ENCODE data around the gene COL27A1.

COL27A1 gene

DNA sequence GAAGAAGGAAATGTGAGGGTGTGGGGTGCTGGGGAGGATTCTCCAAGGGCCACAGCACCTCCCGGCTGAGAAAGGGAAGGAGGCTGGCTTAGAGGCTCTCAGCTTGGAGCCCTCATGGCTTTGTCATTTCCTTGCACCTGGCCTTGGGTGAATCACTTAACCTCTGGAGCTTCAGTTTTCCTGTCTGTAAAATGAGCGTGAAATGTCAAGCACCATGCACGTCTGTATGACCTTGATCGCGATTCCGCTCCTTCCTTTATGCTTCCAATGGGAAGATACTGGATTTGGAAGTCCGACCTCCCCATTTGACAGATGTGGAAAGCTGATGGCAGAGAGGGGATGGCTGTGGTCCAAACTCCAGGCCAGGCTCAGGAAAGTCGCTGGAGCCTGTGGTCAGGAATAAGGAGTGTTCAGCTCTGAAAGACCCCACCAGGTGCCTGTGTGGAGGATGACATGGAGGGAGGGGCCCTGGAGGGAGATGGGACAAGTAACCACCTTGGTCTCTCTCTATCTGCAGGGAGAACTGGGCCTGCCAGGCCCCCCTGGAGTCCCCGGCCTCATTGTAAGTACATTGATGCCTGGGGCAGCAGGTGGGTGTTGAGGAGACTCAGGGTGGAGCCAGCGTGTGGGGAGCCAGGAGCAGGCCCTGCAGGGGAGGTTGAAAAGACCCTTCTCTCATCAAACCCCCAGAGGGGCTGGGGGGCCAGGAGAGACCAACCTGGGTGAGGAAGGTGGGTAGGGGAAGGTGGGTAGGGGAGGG lies 66.5 kb downstream of the COL27A1 start:
- no peak overlapping the region for H3K9ac ChIP-seq (ENCODE audit: insufficient read length, low read depth)
- H3K36me3 ChIP-seq (ENCODE audit: insufficient read depth, insufficient read length, low read length) = peaks cover 49% of the 10 kb centered on the region
- DNase-seq (ENCODE audit: low read depth, low spot score) = no peak
- H3K27me3 ChIP-seq (ENCODE audit: insufficient read depth, insufficient read length) = no peaks in the 10 kb centered on the region
- no peak for TF ChIP-seq ZNF274 (IDR thresholded peaks at IDR 0.05; ENCODE audit: low read depth, low read length)
- peaks cover 25% of the 10 kb centered on the region for H3K4me1 ChIP-seq (ENCODE audit: insufficient read depth, insufficient read length)
- no peaks in the 10 kb centered on the region for H3K9me3 ChIP-seq (ENCODE audit: insufficient read depth, low read length)
- no peak overlapping the region for H3K4me3 ChIP-seq (ENCODE audit: insufficient read length, low read depth)

- H3K27me3 ChIP-seq (ENCODE audit: insufficient read depth, insufficient read length) = no peaks in the 10 kb centered on the region
- peak; percentile 33 for DNase-seq (ENCODE audit: low read depth, low spot score)
- no peak overlapping the region for H3K9ac ChIP-seq (ENCODE audit: insufficient read length, low read depth)
- H3K36me3 ChIP-seq (ENCODE audit: insufficient read depth, insufficient read length, low read length) = peaks cover 38% of the 10 kb centered on the region
- peaks cover 31% of the 10 kb centered on the region for H3K4me1 ChIP-seq (ENCODE audit: insufficient read depth, insufficient read length)
- no peak overlapping the region for H3K4me3 ChIP-seq (ENCODE audit: insufficient read length, low read depth)
- no peaks in the 10 kb centered on the region for H3K9me3 ChIP-seq (ENCODE audit: insufficient read depth, low read length)
- TF ChIP-seq YY1 (IDR thresholded peaks at IDR 0.05; ENCODE audit: insufficient read depth, insufficient read length) (no peak), SUZ12 (IDR thresholded peaks at IDR 0.05; ENCODE audit: extremely low read depth, insufficient read depth, insufficient read length) (no peak), ZNF274 (IDR thresholded peaks at IDR 0.05; ENCODE audit: low read depth, low read length) (no peak)
These were observed 68.4 kb downstream of the COL27A1 start for GRCh38 chr9:114223564-114224246.

DNA sequence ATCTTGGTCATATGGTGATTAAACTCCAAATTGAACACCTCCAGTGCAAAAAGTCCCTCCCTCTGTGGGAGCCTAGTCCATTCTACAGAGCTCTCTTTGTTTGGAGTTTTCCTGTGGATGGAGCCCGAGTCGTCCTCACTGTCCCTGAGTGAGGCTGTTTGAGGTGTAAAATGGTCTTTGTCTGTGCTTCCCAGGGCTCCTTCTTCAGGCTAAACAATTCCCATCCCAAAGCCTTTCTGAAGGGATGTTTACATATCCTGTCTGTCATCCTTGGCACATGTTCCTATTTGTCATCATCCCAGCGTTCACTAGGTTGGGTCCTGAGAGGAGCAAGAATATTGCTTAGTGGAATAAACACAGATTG lies 68.9 kb downstream of the COL27A1 start:
- Histone ChIP-seq H3K9ac (ENCODE audit: insufficient read length, low read depth) (no peak overlapping the region), H3K36me3 (ENCODE audit: insufficient read depth, insufficient read length, low read length) (peaks cover 38% of the 10 kb centered on the region), H3K4me1 (ENCODE audit: insufficient read depth, insufficient read length) (peaks cover 33% of the 10 kb centered on the region), H3K4me3 (ENCODE audit: insufficient read length, low read depth) (no peak overlapping the region), H3K27me3 (ENCODE audit: insufficient read depth, insufficient read length) (no peaks in the 10 kb centered on the region), H3K9me3 (ENCODE audit: insufficient read depth, low read length) (no peaks in the 10 kb centered on the region)
- TF ChIP-seq YY1 (IDR thresholded peaks at IDR 0.05; ENCODE audit: insufficient read depth, insufficient read length) (no peak), ZNF274 (IDR thresholded peaks at IDR 0.05; ENCODE audit: low read depth, low read length) (no peak), SUZ12 (IDR thresholded peaks at IDR 0.05; ENCODE audit: extremely low read depth, insufficient read depth, insufficient read length) (no peak)
- peak; percentile 83 for DNase-seq (ENCODE audit: low read depth, low spot score)

DNA sequence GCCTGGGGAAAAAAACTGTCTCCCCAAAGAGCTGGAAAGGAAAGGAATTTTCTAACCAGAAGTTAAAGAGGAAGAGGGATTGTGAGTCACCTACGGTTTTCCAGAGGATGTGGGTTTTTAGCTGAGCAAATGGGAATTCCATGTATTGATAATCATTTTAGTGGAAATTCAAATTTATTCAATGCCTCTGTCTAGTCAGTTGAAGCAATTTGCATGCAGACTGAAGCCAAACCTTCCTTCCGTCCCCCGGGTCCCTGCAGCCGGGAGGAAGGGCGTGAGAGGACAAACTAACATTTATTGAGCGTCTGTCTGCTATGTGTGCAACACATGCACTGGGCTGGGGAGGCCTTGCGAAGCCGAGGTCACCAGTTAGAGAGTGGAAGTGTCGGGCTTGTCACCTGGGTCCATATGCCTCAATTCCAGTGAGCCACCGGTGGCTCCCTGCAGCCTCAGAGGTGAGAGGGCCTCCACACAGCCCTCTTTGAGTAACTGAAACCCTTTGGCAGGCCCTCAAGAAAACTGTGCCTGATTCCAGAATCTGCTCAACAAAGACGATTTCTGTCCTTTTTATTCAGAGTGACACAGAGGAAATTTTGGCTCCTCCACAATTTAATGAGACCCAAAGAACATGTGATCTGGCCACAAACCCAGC lies 70.3 kb downstream of the COL27A1 start:
- peak overlapping the region; percentile 34 for H3K9ac ChIP-seq (ENCODE audit: insufficient read length, low read depth)
- no peak for TF ChIP-seq SUZ12 (IDR thresholded peaks at IDR 0.05; ENCODE audit: extremely low read depth, insufficient read depth, insufficient read length)
- TF ChIP-seq YY1 (IDR thresholded peaks at IDR 0.05; ENCODE audit: insufficient read depth, insufficient read length) = no peak
- no peak for TF ChIP-seq ZNF274 (IDR thresholded peaks at IDR 0.05; ENCODE audit: low read depth, low read length)
- H3K4me1 ChIP-seq (ENCODE audit: insufficient read depth, insufficient read length) = peaks cover 39% of the 10 kb centered on the region

DNA sequence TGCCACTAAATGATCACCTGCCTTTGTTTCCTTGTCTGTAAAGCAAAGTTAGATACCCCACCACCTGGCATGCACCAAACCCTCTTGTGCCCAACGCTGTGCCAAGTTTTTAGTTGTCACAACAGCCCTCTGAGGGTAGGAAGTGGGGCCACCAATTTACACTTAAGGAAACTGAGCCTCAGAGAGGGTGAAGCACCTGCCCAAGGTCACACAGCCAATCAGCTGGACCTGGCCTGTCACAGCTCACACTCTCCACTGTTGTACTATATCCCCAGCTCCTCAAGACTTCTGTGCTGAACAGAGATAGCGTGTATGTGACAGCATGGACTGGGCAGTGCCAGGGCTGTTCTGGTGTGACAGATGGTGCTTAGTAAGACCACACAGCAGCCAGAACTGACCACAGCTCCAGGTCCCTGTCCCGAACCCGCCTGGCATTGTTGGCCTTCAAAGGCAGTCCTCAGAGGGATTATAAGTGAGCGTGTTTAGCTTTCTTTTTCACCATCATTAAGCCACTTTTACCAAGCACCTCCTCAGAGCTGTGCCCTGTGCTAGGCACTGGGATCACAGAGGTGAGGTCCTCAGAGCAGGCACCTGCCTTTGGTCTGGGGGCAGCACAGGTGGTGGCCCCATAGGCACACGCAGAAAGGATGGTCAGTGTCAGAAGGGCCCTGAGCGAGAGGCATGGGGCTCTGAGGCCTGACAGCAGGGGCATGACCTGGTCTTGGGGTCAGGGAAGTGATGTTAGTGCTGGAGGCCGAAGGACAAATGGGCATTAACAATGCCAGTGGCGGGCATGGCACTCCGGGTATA lies 71.1 kb downstream of the COL27A1 start:
- no peak for DNase-seq (ENCODE audit: low read depth, low spot score)
- Histone ChIP-seq H3K4me3 (ENCODE audit: insufficient read length, low read depth) (no peak overlapping the region), H3K4me1 (ENCODE audit: insufficient read depth, insufficient read length) (peaks cover 46% of the 10 kb centered on the region), H3K9ac (ENCODE audit: insufficient read length, low read depth) (no peak overlapping the region), H3K9me3 (ENCODE audit: insufficient read depth, low read length) (no peaks in the 10 kb centered on the region), H3K27me3 (ENCODE audit: insufficient read depth, insufficient read length) (no peaks in the 10 kb centered on the region), H3K36me3 (ENCODE audit: insufficient read depth, insufficient read length, low read length) (peaks cover 30% of the 10 kb centered on the region)
- TF ChIP-seq YY1 (IDR thresholded peaks at IDR 0.05; ENCODE audit: insufficient read depth, insufficient read length) (no peak), ZNF274 (IDR thresholded peaks at IDR 0.05; ENCODE audit: low read depth, low read length) (no peak), SUZ12 (IDR thresholded peaks at IDR 0.05; ENCODE audit: extremely low read depth, insufficient read depth, insufficient read length) (no peak)

More for the DNA sequence above, 70.3 kb downstream of the COL27A1 start:
- no peak for DNase-seq (ENCODE audit: low read depth, low spot score)
- H3K9me3 ChIP-seq (ENCODE audit: insufficient read depth, low read length) = no peaks in the 10 kb centered on the region
- no peak overlapping the region for H3K4me3 ChIP-seq (ENCODE audit: insufficient read length, low read depth)
- no peaks in the 10 kb centered on the region for H3K27me3 ChIP-seq (ENCODE audit: insufficient read depth, insufficient read length)
- H3K36me3 ChIP-seq (ENCODE audit: insufficient read depth, insufficient read length, low read length) = peaks cover 27% of the 10 kb centered on the region

DNA sequence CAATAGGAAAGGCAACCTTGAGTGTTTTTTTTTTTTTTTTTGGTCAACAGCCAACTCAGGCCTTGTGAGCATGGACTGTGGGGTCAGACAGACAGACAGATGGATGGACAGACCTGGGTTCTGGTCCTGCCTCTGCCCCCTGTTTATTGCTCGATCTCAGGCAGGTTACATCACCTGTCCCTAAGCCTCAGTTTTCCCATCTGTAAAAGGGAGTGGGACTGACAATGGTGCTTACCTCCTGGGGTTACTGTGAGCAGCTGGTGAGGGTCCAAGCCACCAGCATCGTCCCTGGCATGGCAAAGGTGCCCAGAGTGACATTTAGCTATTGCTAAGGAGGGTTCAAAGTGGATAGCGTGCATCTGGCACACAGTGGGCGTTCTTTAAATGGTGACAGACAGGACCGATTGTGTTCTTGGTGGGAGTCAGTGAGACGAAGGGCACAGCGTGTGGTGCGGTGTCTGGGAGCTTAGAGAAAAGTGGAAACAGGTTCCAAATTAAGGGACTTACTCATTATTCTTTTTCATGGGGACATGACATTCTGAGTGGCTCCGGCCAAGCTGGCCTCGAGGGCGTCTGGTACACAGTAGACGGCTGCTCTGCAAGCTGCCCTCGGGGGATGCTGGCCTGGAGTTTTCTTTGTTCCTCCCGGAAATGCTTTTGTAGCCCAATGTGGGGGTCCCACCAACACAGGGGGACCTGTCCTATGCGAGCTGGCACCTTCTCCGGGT lies 72.1 kb downstream of the COL27A1 start:
- Histone ChIP-seq H3K4me1 (ENCODE audit: insufficient read depth, insufficient read length) (peaks cover 46% of the 10 kb centered on the region), H3K4me3 (ENCODE audit: insufficient read length, low read depth) (no peak overlapping the region), H3K36me3 (ENCODE audit: insufficient read depth, insufficient read length, low read length) (peaks cover 36% of the 10 kb centered on the region), H3K9me3 (ENCODE audit: insufficient read depth, low read length) (no peaks in the 10 kb centered on the region), H3K27me3 (ENCODE audit: insufficient read depth, insufficient read length) (no peaks in the 10 kb centered on the region), H3K9ac (ENCODE audit: insufficient read length, low read depth) (no peak overlapping the region)
- TF ChIP-seq ZNF274 (IDR thresholded peaks at IDR 0.05; ENCODE audit: low read depth, low read length) (no peak), SUZ12 (IDR thresholded peaks at IDR 0.05; ENCODE audit: extremely low read depth, insufficient read depth, insufficient read length) (no peak), YY1 (IDR thresholded peaks at IDR 0.05; ENCODE audit: insufficient read depth, insufficient read length) (no peak)
- no peak for DNase-seq (ENCODE audit: low read depth, low spot score)

Measured in NT2/D1 (cell line).